ENCODE measurements around the gene TUT1. TPM values are rescaled to one million over a fixed set of nuclear protein-coding genes. Genes with fewer than 3 reads are reported as not detected.

Gene TUT1
- total and polyA plus RNA-seq, 2 experiments from 2014 or later, result 12.8 to 22.2 TPM

DNA sequence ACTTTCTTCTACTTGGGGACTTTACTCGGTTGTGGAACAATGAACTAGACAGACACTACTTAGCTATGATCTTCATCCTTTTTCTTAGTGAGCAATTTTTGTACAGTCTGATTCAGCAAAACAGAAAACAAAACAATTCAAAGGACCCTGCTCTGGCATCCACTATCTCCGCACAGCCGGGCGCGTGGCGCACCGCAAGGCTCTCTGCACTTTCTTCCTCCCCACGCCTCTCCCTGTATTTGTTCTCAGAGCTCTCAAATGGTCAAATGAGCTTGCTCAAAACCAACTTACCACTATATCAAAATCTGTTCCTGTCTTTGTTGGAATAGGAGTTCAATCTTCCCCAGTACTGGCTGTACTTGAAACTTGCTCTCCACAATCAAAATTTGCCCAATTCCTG, 25.1 kb downstream of the TUT1 start:
- ATAC-seq (no peak), DNase-seq (ENCODE audit: low spot score) (no peak)
- no peak overlapping the region for H3K4me3 ChIP-seq
- no peak overlapping the region for H3K4me2 ChIP-seq
- peaks cover 75% of the 10 kb centered on the region for H3K36me3 ChIP-seq (ENCODE audit: insufficient read depth)
- peaks cover 17% of the 10 kb centered on the region for H3K4me1 ChIP-seq (ENCODE audit: insufficient read depth)
- Mint-ChIP-seq H3K27ac (no peak overlapping the region), H3K9me3 (no peaks in the 10 kb centered on the region; the same call in 2 of the 3 replicates), H3K36me3 (ENCODE audit: low read depth) (peaks cover 95% of the 10 kb centered on the region), H3K4me1 (peaks cover 33% of the 10 kb centered on the region), H3K27me3 (ENCODE audit: insufficient read depth, low read depth, poor library complexity) (peaks cover 14% of the 10 kb centered on the region), H3K4me3 (no peak overlapping the region; the same call in 2 of the 3 replicates)
- no peak for TF ChIP-seq EZH2phosphoT487 (IDR thresholded peaks at IDR 0.05; ENCODE audit: unreplicated experiment)
- no peaks in the 10 kb centered on the region for H3K27me3 ChIP-seq (ENCODE audit: insufficient read depth)
- peaks cover 80% of the 10 kb centered on the region for H4K20me1 ChIP-seq (replicated peaks; ENCODE audit: insufficient read depth)
- peaks cover 71% of the 10 kb centered on the region for H3F3A ChIP-seq (replicated peaks; ENCODE audit: low read depth)
- peaks cover 75% of the 10 kb centered on the region for H3K79me2 ChIP-seq (replicated peaks; ENCODE audit: insufficient read depth)
- H2AFZ ChIP-seq, result no peak overlapping the region
- H3K27ac ChIP-seq (ENCODE audit: low read depth), result 0 out of 2 replicates have a peak overlapping the region, but pooled peaks have one; percentile 15
- no peaks in the 10 kb centered on the region for H3K9me2 ChIP-seq (ENCODE audit: insufficient read depth)

DNA sequence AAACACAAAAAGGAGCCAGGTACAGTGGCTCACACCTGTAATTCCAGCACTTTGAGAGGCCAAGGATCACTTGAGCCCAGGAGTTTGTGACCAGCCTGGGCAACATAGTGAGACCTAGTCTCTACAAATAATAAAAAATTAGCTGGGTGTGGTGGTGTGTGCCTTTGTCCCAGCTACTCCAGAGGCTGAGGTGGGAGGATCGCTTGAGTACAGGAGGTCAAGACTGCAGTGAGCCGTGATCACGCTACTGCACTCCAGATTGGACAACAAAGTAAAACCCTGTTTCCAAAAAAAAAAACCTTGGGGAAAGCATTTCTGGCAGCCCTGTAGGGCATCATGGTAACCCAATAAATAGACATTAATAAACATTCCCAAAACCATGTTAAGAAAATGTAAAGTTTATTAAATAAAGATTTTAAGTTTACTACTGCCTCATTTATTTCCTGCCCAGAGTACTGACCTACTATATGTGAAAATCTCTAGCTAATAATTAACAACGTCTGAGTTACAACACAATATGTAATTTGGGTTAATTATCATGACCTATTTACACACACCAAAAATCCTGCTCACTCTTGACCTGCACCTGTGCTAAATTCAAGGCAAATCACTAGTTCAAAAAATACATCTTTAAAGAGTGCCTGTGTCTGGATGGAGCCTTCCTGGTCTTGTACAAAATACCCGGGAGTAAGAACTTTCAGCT, 26.1 kb downstream of the TUT1 start:
- no peak overlapping the region for H3K4me3 Mint-ChIP-seq
- peaks cover 67% of the 10 kb centered on the region for H3F3A ChIP-seq (replicated peaks; ENCODE audit: low read depth)
- H3K27me3 ChIP-seq (ENCODE audit: insufficient read depth), result no peaks in the 10 kb centered on the region
- no peak overlapping the region for H3K4me3 ChIP-seq
- 0 out of 2 replicates have a peak overlapping the region, but pooled peaks have one; percentile 15 for H3K27ac ChIP-seq (ENCODE audit: low read depth)
- peaks cover 25% of the 10 kb centered on the region for H3K4me1 ChIP-seq (ENCODE audit: insufficient read depth)
- H4K20me1 ChIP-seq (replicated peaks; ENCODE audit: insufficient read depth), result peaks cover 77% of the 10 kb centered on the region
- H3K27ac Mint-ChIP-seq, result no peak overlapping the region
- ATAC-seq, result no peak
- H3K9me2 ChIP-seq (ENCODE audit: insufficient read depth), result no peaks in the 10 kb centered on the region
- peaks cover 72% of the 10 kb centered on the region for H3K79me2 ChIP-seq (replicated peaks; ENCODE audit: insufficient read depth)
- H2AFZ ChIP-seq, result no peak overlapping the region
- H3K4me1 Mint-ChIP-seq, result peaks cover 36% of the 10 kb centered on the region
- H3K9me3 Mint-ChIP-seq, result no peaks in the 10 kb centered on the region; the same call in 2 of the 3 replicates
- H3K36me3 ChIP-seq (ENCODE audit: insufficient read depth), result peaks cover 66% of the 10 kb centered on the region
- H3K27me3 Mint-ChIP-seq (ENCODE audit: insufficient read depth, low read depth, poor library complexity), result peaks cover 22% of the 10 kb centered on the region
- no peak for DNase-seq (ENCODE audit: low spot score)
- peaks cover 95% of the 10 kb centered on the region for H3K36me3 Mint-ChIP-seq (ENCODE audit: low read depth)
- H3K4me2 ChIP-seq, result no peak overlapping the region
- TF ChIP-seq NANOG (IDR thresholded peaks at IDR 0.05; ENCODE audit: borderline replicate concordance), result no peak
- TF ChIP-seq REST (IDR thresholded peaks at IDR 0.05; ENCODE audit: unreplicated experiment), result no peak
- no peak for TF ChIP-seq EZH2phosphoT487 (IDR thresholded peaks at IDR 0.05; ENCODE audit: unreplicated experiment)
- no peak for TF ChIP-seq EZH2 (IDR thresholded peaks at IDR 0.05; ENCODE audit: low read depth, unreplicated experiment)
- TF ChIP-seq STAT1 (IDR thresholded peaks at IDR 0.05; ENCODE audit: unreplicated experiment), result no peak

Measured in GM23338 (cell line).